Myocyte (in vitro differentiated cells): ENCODE results near the gene GLP2R. TPM values are rescaled to one million over a fixed set of nuclear protein-coding genes. Genes with fewer than 3 reads are reported as not detected.

Experiments
- DNase-seq: peaks from one replicate; pipeline ENCODE4 v3.0.0-alpha.2; 2012; ENCODE audit warnings: low read depth
- total RNA-seq: library from RNA; depleted of rRNA; stranded (reverse); fragments of >200 nt; gene quantifications from 2 replicates; pipeline ENCODE4 v1.2.3, GENCODE V29; 2014

Gene GLP2R
- total RNA-seq, 1 donor from 2014 or later: not detected

GRCh38 chr17:9854255-9854654 is 28.5 kb downstream of the GLP2R start:
- no peak for DNase-seq

- no peak for DNase-seq
Observed at GRCh38 chr17:9855036-9855435, 29.3 kb downstream of the GLP2R start.

DNA sequence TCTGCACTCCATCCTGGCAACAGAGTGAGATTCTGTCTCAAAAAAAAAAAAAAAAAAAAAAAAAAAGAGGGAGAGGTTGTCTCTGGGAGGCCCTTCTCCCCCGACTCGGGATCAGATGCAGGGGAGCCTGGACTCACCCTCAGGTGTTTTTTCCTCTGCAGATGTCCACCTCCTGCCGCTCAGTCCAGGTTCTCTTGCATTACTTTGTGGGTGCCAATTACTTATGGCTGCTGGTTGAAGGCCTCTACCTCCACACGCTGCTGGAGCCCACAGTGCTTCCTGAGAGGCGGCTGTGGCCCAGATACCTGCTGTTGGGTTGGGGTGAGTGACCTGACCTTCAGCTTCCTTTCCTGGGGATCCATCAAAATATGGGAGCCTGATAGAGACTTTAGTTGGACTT is 34.1 kb downstream of the GLP2R start:
- no peak for DNase-seq

GRCh38 chr17:9860851-9861250 is 35.1 kb downstream of the GLP2R start:
- no peak for DNase-seq

GRCh38 chr17:9862220-9862619 is 36.5 kb downstream of the GLP2R start:
- no peak for DNase-seq

DNA sequence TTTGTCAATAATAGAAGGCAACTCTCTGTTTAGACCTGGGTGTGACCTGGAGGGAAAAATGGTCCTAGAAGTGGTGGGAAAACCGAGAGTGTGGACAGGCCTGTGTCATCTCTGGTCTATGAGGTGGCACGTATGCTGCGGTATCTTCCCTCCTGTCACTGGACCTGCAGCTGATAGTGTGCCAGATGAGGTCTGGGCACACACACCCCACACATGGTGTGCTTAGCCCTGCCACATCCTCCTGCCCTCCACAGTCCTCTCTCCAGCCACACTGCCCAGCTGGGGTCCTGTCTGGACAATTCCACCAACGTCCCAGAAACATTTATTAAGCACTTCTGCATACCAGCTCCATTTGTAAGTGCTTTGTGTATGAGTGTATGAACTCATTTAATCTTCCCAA is 37.2 kb downstream of the GLP2R start:
- no peak for DNase-seq

GRCh38 chr17:9865586-9865985 is 39.9 kb downstream of the GLP2R start:
- DNase-seq: no peak

- DNase-seq: no peak
Observed at GRCh38 chr17:9868552-9868951, 42.8 kb downstream of the GLP2R start.

DNA sequence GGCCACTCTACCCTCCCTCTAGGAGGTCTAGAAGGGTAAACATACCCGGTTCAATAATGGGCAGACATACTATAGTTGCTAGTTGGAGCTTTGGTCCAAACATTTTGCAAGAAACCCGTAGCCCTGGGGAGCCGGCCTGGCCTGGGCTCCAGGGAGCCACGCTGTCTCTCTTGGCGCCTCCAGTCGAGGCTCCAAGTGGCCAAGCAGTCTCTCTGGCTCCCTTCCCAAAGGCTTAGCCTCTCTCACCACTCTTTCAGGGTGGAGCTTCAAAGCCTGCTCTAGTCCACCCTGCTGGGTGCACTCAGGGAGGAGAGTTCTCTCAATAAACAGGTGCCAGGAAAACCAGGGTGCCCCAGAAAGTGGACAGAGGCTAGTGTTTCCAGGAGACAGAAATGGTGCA is 47.1 kb downstream of the GLP2R start:
- no peak for DNase-seq

GRCh38 chr17:9874722-9875121 is 49.0 kb downstream of the GLP2R start:
- no peak for DNase-seq

DNA sequence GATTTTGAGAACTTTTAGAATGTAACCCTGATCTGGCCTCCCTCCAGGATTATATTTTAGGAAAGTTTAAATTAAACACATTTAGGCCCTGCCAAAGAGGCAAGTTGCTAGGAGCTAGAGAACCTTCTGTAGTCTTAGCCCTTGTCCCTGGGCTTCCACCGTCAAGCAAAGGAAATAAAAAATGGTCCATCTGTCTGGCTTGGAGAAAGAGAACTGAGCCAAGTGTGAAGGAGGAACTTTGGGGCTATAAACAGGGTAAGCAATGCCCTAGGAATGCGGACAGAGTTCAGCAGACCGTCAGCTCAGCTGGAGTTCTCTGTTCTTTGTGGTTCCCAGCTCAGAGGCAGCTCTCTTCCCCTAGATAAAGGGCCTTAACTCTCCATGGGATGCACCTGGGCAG is 49.7 kb downstream of the GLP2R start:
- no peak for DNase-seq

DNA sequence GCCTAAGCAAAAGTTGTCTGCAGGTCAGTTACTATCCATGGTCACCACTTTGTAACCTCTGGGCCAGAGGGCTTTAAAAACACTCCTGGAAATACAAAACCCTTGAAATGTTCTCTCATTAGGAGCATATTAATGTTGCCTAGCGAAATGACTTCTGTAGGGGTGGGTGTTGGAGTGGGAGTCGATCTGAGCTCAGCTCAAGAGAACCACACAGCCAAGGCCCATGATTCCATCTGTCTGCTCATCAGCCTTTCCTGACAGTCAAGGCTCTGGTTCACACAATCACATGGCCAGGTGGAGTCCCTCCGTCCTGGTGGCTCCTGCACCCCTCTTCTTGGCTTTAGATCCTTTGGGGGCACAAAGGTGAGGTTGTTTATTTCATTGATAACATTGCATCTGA is 52.6 kb downstream of the GLP2R start:
- no peak for DNase-seq

DNA sequence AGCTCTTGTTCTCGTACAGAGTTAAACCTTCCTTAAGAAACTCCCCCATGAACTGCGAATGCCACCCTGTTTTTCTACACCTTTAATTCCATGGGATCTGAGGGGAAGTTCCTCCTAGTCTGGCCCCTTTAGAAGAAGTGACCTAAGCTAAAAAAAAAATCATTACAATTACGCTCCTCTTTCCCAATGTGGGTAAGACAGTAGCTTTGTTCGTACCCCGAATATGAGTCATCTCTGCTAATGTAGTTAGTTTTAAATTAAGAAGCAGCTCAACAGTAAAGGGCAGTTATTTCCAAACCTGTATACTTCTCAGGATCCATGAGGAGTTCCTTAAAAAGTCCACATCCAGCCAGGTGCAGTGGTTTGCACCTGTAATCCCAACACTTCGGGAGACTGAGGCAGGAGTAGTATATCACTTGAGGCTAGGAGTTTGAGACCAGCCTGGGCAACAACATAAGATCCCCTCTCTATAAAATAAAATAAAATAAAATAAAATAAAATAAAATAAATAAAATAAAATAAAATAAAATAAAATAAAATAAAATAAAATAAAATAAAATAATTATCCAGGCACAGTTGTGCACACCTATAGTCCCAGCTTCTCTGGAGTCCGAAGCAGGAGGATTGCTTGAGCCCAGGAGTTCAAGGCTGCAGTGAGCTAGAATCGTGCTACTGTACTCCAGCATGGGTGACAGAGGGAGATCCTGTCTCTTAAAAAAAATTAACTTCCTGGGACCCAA is 53.2 kb downstream of the GLP2R start:
- no peak for DNase-seq

DNA sequence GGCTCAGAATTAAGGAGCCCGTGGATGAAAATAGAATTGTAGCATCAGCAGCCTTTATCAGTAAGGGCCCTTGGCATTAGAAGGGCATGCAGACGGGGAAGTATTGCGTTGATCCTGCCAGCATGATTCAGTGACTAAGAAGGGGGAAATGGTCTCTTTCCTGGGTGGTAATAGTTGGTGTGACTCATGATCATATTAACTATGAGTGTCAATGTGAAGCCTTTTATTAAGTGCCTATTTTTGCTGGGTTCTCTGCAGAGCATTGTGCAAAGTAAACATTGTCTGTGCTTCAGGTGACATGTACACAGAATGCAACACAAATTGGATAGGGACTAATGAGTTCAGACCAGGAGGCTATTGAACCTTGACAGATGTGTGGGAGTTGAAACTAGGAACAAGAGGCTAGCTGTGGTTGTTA is 54.9 kb downstream of the GLP2R start:
- no peak for DNase-seq

DNA sequence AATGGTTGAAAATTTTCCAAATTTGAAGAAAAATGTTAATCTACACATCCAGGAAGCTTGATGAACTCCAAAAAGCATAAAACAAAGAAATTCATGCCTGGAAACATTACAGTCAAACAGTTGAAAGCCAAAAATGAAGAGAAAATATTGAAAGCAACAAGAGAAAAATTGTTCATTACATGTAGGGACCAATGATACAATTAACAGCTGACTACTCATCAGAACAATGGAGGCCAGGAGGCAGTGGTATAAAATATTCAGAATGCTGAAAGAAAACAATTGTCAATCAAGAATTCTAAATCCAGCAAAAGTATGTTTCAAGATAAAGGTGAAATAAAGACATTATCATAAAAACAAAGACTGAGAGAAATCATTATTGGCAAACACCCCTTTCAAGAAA is 57.7 kb downstream of the GLP2R start:
- DNase-seq: no peak

- DNase-seq: no peak
Observed at GRCh38 chr17:9886141-9886930, 60.6 kb downstream of the GLP2R start.

- no peak for DNase-seq
Observed at GRCh38 chr17:9887508-9887907, 61.8 kb downstream of the GLP2R start.

GRCh38 chr17:9890124-9890523 is 64.4 kb downstream of the GLP2R start:
- DNase-seq: no peak

DNA sequence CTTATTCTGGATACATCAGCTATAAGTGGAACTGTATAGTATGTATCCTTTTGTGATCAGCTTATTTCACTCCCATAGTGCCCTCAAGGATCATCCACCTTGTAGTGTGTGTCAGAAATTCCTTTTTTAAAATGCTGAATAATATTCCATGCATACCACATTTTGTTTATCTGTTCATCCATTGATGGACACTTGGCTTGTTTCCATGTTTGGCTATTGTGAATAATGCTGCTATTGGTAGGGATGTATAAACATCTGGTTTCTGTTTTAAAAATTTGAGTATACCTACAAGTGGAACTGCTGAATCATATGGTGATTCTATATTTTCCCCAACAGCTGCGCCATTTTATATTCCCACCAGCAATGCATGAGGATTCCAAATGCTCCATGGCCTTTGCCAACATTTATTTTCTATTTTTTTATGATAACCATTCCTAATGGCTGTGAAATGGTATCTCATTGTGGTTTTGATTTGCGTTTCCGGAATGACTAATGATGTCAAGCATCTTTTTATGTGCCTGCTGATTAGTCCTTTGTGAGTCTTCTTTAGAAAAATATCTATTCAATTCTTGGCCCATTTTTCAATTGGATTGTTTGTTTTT is 67.8 kb downstream of the GLP2R start:
- no peak for DNase-seq

DNA sequence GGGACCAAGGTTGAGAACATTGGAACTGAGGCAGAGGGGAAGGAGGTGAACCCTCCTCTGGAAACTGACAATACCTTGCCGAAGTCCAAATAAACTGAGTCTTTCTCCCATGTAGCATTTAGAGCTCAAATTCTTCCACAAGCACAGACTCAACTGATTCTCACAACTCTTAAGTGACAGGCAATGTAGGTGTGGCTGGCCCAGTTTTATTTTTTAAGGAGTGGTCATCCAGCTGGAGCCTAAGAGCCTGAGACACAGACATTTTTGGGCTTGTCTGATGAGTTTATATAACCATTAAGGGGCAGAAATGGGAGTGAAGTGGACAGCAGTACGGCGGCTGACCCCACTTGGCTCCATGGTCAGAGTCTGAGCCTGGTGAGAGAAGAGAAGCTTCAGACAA is 68.5 kb downstream of the GLP2R start:
- DNase-seq: no peak

GRCh38 chr17:9895923-9896322 is 70.2 kb downstream of the GLP2R start:
- no peak for DNase-seq

GRCh38 chr17:9897372-9897968 is 71.7 kb downstream of the GLP2R start:
- no peak for DNase-seq
